ENCODE data around the gene C19orf73.

Gene C19orf73

DNA sequence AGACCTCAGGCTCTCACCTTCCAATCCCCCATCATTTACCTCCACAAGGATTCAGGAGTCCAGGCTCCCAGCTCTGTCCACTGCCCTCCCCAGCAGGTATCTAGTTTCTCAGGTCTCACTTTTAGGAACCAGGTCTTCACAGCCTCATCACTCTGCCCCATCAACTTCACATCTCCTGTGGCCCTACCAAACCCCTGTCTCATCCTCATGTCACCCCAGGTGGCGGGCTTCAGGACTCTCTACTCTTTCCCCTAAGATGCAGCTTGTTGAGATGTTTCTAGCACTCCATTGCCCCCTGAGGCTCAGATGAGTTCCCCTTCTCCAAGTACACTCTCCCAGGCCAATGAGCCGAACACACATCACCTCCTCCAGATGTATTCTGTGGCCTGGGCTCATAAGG is 1.9 kb upstream of the C19orf73 start:
- in situ Hi-C loops (cut with HindIII; ENCODE audit: low sequenced_read_pairs), result no loop called here
- H3K4me3 ChIP-seq (ENCODE audit: low read depth, low read length), result no peak overlapping the region
- DNase-seq (ENCODE audit: low read depth, low spot score), result no peak
- no peak for TF ChIP-seq CTCF (IDR thresholded peaks at IDR 0.05; ENCODE audit: low read depth, low read length)

DNA sequence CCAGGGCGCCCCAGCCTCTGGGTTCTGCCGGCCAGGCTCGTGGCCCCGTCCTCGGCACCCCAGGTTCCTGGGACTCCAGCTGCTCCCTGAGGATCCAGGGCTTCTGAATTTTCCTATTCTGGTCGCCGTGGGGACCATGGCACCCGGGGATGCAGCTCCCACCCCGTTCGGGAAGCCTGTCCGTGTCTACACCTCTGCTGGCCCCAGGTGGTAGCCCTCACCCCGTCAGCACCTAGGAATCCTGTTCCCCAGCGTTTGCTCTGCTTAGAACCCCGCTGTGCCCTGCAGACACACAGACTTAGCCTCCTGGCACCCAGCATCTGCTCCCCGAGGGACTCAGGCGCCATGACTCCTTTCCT is 1.4 kb upstream of the C19orf73 start:
- in situ Hi-C loops (cut with HindIII; ENCODE audit: low sequenced_read_pairs), result no loop called here
- TF ChIP-seq CTCF (IDR thresholded peaks at IDR 0.05; ENCODE audit: low read depth, low read length), result no peak
- DNase-seq (ENCODE audit: low read depth, low spot score), result no peak
- no peak overlapping the region for H3K4me3 ChIP-seq (ENCODE audit: low read depth, low read length)

DNA sequence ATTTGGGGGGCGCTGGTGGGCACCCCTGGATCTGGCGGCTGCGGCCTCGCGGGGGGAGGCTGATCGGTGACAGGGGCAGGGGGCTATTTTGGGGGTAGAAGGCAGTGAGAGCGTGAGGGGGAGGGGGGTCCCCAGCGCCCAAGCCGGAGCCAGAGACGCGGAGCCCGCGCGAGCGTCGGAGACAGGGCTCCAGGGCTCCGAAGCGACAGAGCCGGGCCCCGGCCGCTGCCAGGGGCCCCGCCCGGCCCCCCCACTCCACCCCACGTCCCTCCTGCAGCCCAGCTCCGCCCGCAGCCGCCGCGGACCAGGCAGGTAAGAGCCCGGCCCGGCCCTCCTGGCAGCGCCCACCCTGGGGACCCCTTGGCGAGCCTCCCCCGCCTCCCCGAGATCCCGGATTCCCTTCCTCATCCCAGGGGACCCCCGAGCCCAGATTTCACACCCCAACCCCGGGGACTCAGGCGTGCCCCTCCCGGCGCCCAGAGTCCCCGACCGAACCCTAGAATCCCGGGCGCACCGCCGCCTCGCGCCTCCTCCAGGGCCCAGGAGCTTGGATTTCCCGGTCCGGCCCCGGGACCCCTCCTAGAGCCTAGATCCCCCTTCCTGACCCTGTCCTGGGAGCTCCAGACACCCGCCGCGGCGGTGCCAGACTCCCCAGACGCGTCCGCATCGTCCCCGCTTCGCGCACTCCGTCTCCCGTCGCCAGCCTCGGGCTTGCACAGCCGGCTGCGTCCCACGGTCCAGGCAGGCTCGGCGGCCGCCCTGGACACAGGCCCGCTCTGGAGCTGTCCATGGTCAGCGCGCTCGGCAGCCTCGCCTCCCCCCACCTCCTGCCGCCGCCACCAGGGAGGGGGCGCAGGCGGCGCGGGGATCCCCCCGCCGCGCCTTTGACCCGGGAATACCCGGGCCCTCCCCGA is 725 bp upstream of the C19orf73 start, which contains the start of gene PPFIA3:
PPFIA3 (plus strand) TSS at position 134 of the 914 bp plus-strand sequence. CDS start 8,330 bp downstream, outside the sequence.
- in situ Hi-C loops (cut with HindIII; ENCODE audit: low sequenced_read_pairs), result no loop called here
- no peak for TF ChIP-seq CTCF (IDR thresholded peaks at IDR 0.05; ENCODE audit: low read depth, low read length)
- DNase-seq (ENCODE audit: low read depth, low spot score), result peak; percentile 55
- H3K4me3 ChIP-seq (ENCODE audit: low read depth, low read length), result peak within 1 kb of the TSS; percentile 66

DNA sequence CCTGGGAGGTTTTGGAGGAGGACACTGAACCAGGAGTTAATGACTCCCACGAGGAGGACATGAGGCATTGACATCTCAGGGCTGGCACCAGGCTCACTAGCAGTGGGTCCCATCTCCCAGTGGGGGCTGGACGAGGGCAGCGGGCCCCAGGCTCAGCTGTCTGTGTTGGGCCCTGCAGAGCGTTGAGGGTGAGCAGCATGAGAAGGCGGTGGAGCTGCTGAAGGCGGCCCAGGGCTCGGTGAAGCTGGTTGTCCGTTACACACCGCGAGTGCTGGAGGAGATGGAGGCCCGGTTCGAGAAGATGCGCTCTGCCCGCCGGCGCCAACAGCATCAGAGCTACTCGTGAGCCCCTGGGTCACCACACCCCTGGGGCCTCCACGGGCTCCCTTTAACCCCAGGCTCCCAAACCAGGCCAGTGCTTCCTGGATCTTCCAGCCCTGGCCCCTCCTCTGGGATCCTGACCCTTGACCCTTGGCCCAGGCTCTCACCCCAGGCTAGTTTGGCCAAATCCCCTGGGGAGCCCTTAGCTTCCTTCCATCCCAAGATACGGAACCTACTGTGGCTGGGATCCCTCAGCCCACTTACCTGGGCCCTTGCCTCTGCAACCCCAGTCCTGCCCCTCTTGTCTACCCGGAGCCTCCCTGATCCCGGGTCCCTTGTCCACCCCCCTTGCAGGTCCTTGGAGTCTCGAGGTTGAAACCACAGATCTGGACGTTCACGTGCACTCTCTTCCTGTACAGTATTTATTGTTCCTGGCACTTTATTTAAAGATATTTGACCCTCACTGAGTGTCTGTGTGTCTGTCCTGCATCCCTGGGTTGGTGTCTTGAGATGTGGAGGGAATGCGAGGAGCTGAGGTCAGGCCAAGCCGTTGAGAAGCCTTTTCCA is 1.0 kb downstream of the C19orf73 start:
- no peak for TF ChIP-seq CTCF (IDR thresholded peaks at IDR 0.05; ENCODE audit: low read depth, low read length)
- in situ Hi-C loops (cut with HindIII; ENCODE audit: low sequenced_read_pairs), result no loop called here
- no peak for DNase-seq (ENCODE audit: low read depth, low spot score)
- peak overlapping the region; percentile 66 for H3K4me3 ChIP-seq (ENCODE audit: low read depth, low read length)

DNA sequence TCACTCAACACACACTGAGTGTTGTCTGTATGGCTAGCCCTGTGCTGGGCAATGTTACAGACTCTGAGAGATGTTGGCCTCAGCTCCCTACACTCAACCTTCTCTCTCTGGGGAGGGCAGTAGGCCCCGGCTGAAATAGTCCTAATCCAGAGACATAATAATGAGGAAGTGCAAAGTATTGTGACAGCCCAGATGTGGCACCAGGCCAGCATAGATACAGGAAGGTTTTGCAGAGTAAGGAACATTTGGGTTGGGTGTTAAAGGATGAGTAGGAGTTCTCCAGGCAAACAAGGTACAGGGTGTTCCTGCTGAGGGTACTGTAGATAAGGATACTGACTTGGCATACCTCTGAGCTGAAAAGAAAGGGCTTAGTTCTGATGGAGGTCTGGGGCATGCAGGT is 2.4 kb downstream of the C19orf73 start:
- no peak for TF ChIP-seq CTCF (IDR thresholded peaks at IDR 0.05; ENCODE audit: low read depth, low read length)
- DNase-seq (ENCODE audit: low read depth, low spot score), result no peak
- in situ Hi-C loops (cut with HindIII; ENCODE audit: low sequenced_read_pairs), result no loop called here
- no peak overlapping the region for H3K4me3 ChIP-seq (ENCODE audit: low read depth, low read length)

DNA sequence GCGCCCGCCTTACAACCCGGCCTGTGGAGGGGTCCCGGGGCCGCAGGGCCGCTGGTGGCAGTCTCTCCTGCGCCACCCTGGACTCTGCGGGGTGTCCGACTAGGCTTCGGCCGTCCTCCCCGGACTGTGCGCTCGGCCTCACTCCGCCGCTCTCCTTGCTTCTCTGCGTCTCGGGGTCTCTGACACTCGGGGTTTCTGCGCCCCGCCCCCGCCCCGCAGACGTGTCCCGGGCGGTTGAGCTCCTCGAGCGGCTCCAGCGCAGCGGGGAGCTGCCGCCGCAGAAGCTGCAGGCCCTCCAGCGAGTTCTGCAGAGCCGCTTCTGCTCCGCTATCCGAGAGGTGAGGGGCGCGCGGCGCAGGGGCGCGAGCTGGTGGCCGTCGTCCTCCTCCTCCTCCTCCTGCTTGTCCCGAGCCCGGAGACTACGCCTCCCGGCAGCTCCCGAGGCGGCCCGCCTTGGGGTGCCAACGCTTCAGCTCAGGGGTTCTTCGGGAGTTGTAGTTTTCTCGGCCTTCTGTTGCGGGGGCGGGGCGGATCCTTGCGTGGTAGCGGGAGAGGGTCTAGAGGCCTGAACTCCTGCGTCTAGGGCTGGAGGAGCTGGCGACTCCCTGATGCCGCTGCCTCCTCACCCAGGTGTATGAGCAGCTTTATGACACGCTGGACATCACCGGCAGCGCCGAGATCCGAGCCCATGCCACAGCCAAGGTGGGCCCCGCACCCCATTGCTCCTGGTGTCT is 4.1 kb downstream of the C19orf73 start:
- in situ Hi-C loops (cut with HindIII; ENCODE audit: low sequenced_read_pairs), result no loop called here
- peak overlapping the region; percentile 63 for H3K4me3 ChIP-seq (ENCODE audit: low read depth, low read length)
- TF ChIP-seq CTCF (IDR thresholded peaks at IDR 0.05; ENCODE audit: low read depth, low read length), result no peak
- DNase-seq (ENCODE audit: low read depth, low spot score), result peak; percentile 57
